HG03469 (cell line): ENCODE results near the gene LBHD2.
A peak's percentile ranks its signal among the peaks of the same experiment; 100 is the strongest.
"Not testable (repeated sequence)": the region's sequence is repeated elsewhere in the genome, so short reads cannot be mapped to it uniquely, and the experiment has no call there.

Experiments used
- ATAC-seq: cut with Tn5 transposase; IDR thresholded peaks from one replicate; pipeline ENCODE4 v1.9.1; 2021; ENCODE audit warnings: mild to moderate bottlenecking, moderate library complexity, moderate number of reproducible peaks; ENCODE audit not compliant: unreplicated experiment

Gene LBHD2

GRCh38 chr14:103084021-103084919 lies at the start of gene LBHD2:
Gene LBHD2, plus strand, starts transcription at chr14:103084210. Its CDS starts 1,803 bp downstream, at chr14:103086013.
- ATAC-seq: no peak

GRCh38 chr14:103041464-103041863 lies 42.5 kb upstream of the LBHD2 start:
- no peak for ATAC-seq

GRCh38 chr14:103043257-103044015 lies 40.6 kb upstream of the LBHD2 start:
- no peak for ATAC-seq

- ATAC-seq: no peak
Observed at GRCh38 chr14:103045371-103045869, 38.6 kb upstream of the LBHD2 start.

- not testable (repeated sequence) for ATAC-seq
Observed at GRCh38 chr14:103047453-103047852, 36.6 kb upstream of the LBHD2 start.

- ATAC-seq: no peak
Observed at GRCh38 chr14:103050935-103051334, 33.1 kb upstream of the LBHD2 start.

GRCh38 chr14:103052407-103052806 lies 31.6 kb upstream of the LBHD2 start:
- no peak for ATAC-seq

GRCh38 chr14:103055695-103056094 lies 28.3 kb upstream of the LBHD2 start:
- no peak for ATAC-seq

- ATAC-seq: no peak
Observed at GRCh38 chr14:103056322-103057027, 27.5 kb upstream of the LBHD2 start.

GRCh38 chr14:103057028-103057371 lies 27.0 kb upstream of the LBHD2 start:
- peak; percentile 21 for ATAC-seq

GRCh38 chr14:103057372-103058163 lies 26.4 kb upstream of the LBHD2 start, which contains the start of gene CDC42BPB:
Gene CDC42BPB, minus strand, starts transcription at chr14:103057549. Its CDS starts 376 bp downstream, at chr14:103057173.
- ATAC-seq: peak; percentile 38

- ATAC-seq: no peak
Observed at GRCh38 chr14:103058164-103059055, 25.6 kb upstream of the LBHD2 start.

GRCh38 chr14:103059556-103059955 lies 24.5 kb upstream of the LBHD2 start:
- ATAC-seq: no peak

- ATAC-seq: no peak
Observed at GRCh38 chr14:103061482-103061976, 22.5 kb upstream of the LBHD2 start.

- ATAC-seq: no peak
Observed at GRCh38 chr14:103064436-103064835, 19.6 kb upstream of the LBHD2 start.

- no peak for ATAC-seq
Observed at GRCh38 chr14:103064978-103065377, 19.0 kb upstream of the LBHD2 start.

- ATAC-seq: no peak
Observed at GRCh38 chr14:103065861-103066260, 18.1 kb upstream of the LBHD2 start.

GRCh38 chr14:103066399-103066798 lies 17.6 kb upstream of the LBHD2 start:
- no peak for ATAC-seq
